Measurements from ENCODE around the gene MMRN2.
"Not testable (repeated sequence)": the region's sequence is repeated elsewhere in the genome, so short reads cannot be mapped to it uniquely, and the experiment has no call there.

Gene MMRN2, protein sequence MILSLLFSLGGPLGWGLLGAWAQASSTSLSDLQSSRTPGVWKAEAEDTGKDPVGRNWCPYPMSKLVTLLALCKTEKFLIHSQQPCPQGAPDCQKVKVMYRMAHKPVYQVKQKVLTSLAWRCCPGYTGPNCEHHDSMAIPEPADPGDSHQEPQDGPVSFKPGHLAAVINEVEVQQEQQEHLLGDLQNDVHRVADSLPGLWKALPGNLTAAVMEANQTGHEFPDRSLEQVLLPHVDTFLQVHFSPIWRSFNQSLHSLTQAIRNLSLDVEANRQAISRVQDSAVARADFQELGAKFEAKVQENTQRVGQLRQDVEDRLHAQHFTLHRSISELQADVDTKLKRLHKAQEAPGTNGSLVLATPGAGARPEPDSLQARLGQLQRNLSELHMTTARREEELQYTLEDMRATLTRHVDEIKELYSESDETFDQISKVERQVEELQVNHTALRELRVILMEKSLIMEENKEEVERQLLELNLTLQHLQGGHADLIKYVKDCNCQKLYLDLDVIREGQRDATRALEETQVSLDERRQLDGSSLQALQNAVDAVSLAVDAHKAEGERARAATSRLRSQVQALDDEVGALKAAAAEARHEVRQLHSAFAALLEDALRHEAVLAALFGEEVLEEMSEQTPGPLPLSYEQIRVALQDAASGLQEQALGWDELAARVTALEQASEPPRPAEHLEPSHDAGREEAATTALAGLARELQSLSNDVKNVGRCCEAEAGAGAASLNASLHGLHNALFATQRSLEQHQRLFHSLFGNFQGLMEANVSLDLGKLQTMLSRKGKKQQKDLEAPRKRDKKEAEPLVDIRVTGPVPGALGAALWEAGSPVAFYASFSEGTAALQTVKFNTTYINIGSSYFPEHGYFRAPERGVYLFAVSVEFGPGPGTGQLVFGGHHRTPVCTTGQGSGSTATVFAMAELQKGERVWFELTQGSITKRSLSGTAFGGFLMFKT

GRCh38 chr10:86957471-86958115, at the start of gene MMRN2:
Gene MMRN2 (minus strand): TSS chr10:86957615. CDS start chr10:86957541, 74 bp downstream.
- DNase-seq (ENCODE audit: low read depth), result no peak

DNA sequence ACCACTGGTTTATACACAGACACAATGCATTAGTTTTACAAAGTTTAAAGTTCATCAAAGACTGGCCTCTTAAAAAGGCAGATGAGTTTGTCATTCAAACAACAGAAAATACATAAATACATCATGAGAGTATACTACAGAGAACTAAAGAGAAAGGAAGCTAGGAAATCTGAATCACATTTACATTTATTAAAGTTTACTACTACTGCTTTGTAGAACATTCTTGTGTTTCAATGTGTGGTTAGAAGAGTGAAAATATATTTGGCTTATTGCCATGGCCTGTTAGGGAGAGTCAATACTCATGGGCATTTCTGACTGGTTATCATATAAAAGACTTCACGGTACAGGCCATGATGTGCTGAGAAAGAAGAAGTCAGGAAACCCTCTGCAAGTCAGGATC, 49.7 kb upstream of the MMRN2 start:
- DNase-seq (ENCODE audit: low read depth), result not testable (repeated sequence)

GRCh38 chr10:87000491-87000890, 43.1 kb upstream of the MMRN2 start:
- DNase-seq (ENCODE audit: low read depth), result no peak

GRCh38 chr10:86999802-87000403, 42.5 kb upstream of the MMRN2 start:
- DNase-seq (ENCODE audit: low read depth), result not testable (repeated sequence)

DNA sequence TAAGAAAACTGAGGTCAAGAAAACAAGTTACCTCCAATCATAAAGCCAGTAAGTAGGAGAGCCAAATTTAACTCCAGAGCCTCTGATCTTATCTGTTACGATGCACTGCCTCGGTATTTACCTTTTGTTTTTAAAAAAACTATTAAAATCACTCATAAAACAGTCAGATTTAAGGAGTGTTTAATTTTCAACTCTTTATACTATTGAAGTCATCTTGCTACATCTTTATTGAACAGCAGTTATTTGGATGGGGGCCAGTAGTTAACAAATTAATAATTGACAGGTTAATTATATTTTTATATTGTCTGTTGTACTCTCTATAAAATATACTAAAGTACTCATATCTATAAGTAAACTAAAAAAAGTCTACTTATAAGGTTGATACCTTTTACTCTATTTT, 35.5 kb upstream of the MMRN2 start:
- DNase-seq (ENCODE audit: low read depth), result no peak

DNA sequence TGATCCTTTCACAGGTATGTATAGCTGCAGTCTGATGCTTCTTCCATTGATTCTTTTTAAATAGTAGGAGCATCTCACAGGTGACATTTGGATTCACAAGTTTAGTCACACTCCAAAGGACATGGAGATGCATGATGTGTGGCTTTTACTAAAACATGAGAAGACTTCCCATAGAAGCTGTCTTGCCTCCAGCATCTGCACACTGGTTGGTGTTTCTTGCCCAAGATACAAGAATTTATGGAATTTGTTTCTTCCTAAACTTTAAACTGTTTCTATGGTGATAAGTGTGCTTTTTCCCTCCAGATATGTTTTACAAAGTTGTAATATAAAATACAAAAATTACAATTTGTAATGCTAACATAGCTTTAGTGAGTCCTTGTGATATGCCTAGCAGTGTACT, 35.0 kb upstream of the MMRN2 start:
- DNase-seq (ENCODE audit: low read depth), result no peak

- DNase-seq (ENCODE audit: low read depth), result not testable (repeated sequence)
These were observed 33.9 kb upstream of the MMRN2 start for GRCh38 chr10:86991362-86991761.

- DNase-seq (ENCODE audit: low read depth), result no peak
These were observed 31.1 kb upstream of the MMRN2 start for GRCh38 chr10:86988520-86988919.

GRCh38 chr10:86984498-86984897, 27.1 kb upstream of the MMRN2 start:
- not testable (repeated sequence) for DNase-seq (ENCODE audit: low read depth)

- DNase-seq (ENCODE audit: low read depth), result no peak
These were observed 24.3 kb upstream of the MMRN2 start for GRCh38 chr10:86981716-86982115.

DNA sequence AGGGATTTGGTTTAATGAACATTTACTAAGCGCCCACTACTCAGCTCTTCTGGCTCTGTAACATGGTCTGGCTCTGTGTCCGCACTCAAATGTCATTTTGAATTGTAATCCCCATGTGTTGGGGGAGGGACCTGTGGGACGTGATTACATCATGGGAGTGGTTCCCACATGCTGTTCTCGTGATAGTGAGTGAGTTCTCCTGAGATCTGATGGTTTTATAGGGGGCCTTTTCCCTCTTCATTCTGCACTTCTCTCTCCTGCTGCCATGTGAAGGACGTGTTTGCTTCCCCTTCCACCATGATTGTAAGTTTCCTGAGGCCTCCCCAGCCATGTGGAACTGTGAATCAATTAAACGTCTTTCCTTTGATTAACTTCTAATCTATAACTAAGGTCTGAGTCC, 23.6 kb upstream of the MMRN2 start:
- not testable (repeated sequence) for DNase-seq (ENCODE audit: low read depth)

GRCh38 chr10:86979977-86980448, 22.6 kb upstream of the MMRN2 start:
- peak; percentile 66 for DNase-seq (ENCODE audit: low read depth)

GRCh38 chr10:86979296-86979818, 21.9 kb upstream of the MMRN2 start:
- no peak for DNase-seq (ENCODE audit: low read depth)

- not testable (repeated sequence) for DNase-seq (ENCODE audit: low read depth)
These were observed 21.0 kb upstream of the MMRN2 start for GRCh38 chr10:86978457-86978856.

GRCh38 chr10:86976362-86977056, 19.1 kb upstream of the MMRN2 start:
- DNase-seq (ENCODE audit: low read depth), result no peak

- no peak for DNase-seq (ENCODE audit: low read depth)
These were observed 17.1 kb upstream of the MMRN2 start for GRCh38 chr10:86974484-86974883.

GRCh38 chr10:86972613-86973380, 15.4 kb upstream of the MMRN2 start:
- no peak for DNase-seq (ENCODE audit: low read depth)

DNA sequence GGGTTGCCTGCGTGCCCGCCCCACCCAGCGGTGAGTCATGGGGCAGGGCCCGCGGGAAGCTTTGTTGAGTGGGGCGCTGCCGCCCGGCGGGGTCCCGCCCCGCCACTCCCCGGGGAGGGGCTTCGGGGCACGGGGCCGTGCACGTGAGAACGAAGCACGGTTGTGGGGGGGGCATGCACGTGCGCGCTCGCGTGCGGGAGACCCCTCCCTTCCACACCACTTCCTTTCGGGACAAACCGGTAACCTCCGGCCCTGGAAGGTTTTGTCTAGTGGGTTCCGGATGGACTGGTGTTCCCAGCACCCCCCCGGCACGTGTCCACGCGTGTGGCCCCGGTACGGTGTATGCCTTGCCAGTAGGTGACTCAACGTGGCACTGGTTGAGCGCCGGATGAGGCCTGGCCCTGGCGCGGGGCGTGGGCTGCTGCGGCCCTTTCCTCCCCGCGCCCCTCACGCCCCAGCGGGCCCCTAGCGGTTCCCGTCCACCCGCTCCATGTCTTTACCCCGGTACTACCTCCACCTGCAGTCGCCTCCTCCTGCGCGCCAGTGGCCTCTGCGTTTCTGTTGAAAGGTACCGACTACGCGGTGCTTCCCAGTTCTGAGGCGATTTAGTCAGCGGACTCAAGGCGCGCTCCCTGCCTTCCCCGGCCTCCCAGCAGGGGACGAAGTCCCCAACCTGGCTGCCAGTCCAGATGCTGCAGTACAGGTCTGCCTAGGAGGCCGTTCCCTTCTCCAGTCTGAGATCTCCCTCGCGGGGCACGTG, 14.0 kb upstream of the MMRN2 start:
- peak; percentile 74 for DNase-seq (ENCODE audit: low read depth)

GRCh38 chr10:86970982-86971231, 13.5 kb upstream of the MMRN2 start:
- no peak for DNase-seq (ENCODE audit: low read depth)
